BJ (cell line): ENCODE results near the gene CLTRN. TPM values are rescaled to one million over a fixed set of nuclear protein-coding genes. Genes with fewer than 3 reads are reported as not detected.

Experiments used
- CTCF ChIA-PET: fragments of 350-600 bp; formaldehyde crosslinking; extraction: SDS; loops from one replicate; lab custom pipeline; 2021; ENCODE audit warnings: antibody characterized with exemption, inconsistent platforms; lab: Yijun Ruan, JAX
- POLR2A ChIA-PET: fragments of 300-600 bp; sonication (Branson Sonifier 250); formaldehyde crosslinking; extraction: SDS; loops from one replicate; lab custom pipeline; 2021; ENCODE audit warnings: antibody characterized with exemption; lab: Charles Lee
- DNase-seq: peaks from one replicate; pipeline ENCODE4 v3.0.0-alpha.2; 2011; ENCODE audit warnings: low read depth
- H3K27me3 ChIP-seq: 2 replicates; pipeline ENCODE4 v1.6.0; 2011; ENCODE audit warnings: low read length; ENCODE audit not compliant: control insufficient read depth, insufficient read depth
- H3K36me3 ChIP-seq: 2 replicates; pipeline ENCODE4 v1.5.1; 2011; ENCODE audit warnings: low read length; ENCODE audit not compliant: control insufficient read depth, insufficient read depth
- H3K4me3 ChIP-seq: 2 replicates; pipeline ENCODE4 v1.5.1; 2011; ENCODE audit warnings: low read depth, mild to moderate bottlenecking, control low read depth, low read length
- polyA plus RNA-seq: library from polyadenylated mRNA; depleted of rRNA; stranded (reverse); fragments of >200 nt; gene quantifications from 2 replicates; pipeline ENCODE4 v1.2.3, GENCODE V29; 2011
- TF ChIP-seq, protein P1 (sequence below): IDR thresholded peaks from 2 replicates; pipeline ENCODE4 v1.5.1; 2011; ENCODE audit warnings: low read depth, mild to moderate bottlenecking, control low read depth, inconsistent platforms, low read length, moderate library complexity; ENCODE audit not compliant: insufficient read depth

CLTRN gene
- polyA plus RNA-seq, 1 experiment, result 0.15 TPM

DNA sequence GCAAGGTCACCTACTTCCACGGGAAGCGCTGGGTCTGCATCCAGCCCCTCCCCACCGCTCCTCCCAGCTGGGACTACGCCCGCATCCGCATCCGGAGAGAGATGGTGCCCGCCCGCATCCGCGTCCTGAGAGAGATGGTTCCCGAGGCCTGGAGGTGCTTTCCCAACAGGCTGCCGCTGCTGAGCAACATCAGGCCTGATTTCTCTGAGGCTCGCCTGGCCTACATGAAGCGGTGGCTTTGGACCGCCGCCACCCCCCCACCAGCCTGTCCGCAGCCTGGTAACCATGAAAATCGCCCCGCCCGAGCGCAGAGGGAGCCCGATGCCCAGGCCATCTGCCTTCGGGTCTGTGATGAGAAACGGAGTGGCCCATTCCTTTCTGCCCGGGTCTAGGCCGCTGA, 18.1 kb downstream of the CLTRN start:
- DNase-seq, result no peak
- Histone ChIP-seq H3K36me3 (no peaks in the 10 kb centered on the region), H3K27me3 (no peaks in the 10 kb centered on the region), H3K4me3 (no peak overlapping the region)
- TF ChIP-seq, protein P1, sequence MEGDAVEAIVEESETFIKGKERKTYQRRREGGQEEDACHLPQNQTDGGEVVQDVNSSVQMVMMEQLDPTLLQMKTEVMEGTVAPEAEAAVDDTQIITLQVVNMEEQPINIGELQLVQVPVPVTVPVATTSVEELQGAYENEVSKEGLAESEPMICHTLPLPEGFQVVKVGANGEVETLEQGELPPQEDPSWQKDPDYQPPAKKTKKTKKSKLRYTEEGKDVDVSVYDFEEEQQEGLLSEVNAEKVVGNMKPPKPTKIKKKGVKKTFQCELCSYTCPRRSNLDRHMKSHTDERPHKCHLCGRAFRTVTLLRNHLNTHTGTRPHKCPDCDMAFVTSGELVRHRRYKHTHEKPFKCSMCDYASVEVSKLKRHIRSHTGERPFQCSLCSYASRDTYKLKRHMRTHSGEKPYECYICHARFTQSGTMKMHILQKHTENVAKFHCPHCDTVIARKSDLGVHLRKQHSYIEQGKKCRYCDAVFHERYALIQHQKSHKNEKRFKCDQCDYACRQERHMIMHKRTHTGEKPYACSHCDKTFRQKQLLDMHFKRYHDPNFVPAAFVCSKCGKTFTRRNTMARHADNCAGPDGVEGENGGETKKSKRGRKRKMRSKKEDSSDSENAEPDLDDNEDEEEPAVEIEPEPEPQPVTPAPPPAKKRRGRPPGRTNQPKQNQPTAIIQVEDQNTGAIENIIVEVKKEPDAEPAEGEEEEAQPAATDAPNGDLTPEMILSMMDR, result no peak
- ChIA-PET CTCF (no interaction called here), POLR2A (no interaction called here)

DNA sequence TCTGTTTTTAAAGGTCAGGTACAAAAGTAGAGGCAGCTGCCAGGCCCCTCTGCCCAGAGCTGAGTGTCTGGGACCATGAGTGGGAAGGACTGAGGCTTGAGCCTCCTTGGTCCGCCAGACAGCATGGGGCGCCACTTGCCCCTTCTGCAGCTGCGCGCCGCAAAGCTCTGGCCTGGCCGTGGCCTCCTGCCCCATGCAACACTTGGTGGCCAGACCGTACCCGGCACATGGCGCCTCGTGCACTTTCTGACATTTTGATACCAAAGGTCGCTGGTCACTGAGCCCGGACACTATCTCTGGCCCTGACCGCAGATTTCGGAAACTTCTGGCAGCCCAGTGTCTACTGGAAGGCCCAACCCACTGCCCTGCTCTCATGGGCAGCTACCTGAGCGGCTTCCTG, 18.6 kb downstream of the CLTRN start:
- Histone ChIP-seq H3K27me3 (no peaks in the 10 kb centered on the region), H3K4me3 (no peak overlapping the region), H3K36me3 (no peaks in the 10 kb centered on the region)
- ChIA-PET CTCF (no interaction called here), POLR2A (no interaction called here)
- TF ChIP-seq, protein P1, result no peak
- no peak for DNase-seq

DNA sequence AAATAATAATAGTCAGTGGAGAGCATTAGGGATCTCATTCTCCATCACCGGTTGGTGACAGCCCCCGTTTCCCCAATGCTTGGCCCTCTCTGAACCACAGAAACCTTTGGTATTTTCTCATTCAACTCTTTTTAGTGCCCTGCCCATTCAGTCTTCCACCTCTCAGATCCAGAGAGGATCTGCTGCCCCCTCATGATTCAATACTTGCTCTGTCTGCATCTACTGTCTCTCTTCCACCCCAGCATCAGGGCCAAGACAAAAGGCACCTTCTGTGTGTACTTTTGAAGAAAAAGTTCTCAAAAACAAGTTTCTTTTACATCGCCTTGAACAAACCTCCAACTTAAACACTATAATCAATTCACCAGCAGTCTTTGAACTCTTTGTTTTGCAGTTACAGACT, 19.3 kb downstream of the CLTRN start:
- no peak for DNase-seq
- TF ChIP-seq, protein P1, result no peak
- ChIA-PET POLR2A (no interaction called here), CTCF (no interaction called here)
- Histone ChIP-seq H3K36me3 (no peaks in the 10 kb centered on the region), H3K27me3 (no peaks in the 10 kb centered on the region), H3K4me3 (no peak overlapping the region)

DNA sequence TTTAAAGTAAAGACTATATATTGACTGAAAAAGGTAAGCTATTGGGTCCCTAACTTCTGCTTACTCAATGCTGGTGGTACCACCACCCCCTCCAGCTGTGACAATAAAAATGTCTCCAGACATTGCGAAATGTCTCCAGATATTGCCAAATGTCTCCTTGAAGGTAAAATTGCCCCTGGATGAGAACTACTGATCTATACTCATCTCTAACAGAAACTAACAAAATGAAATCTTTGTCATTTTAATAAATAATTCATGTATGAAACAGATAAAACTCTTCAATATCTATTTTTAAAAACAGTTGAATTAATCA, 20.1 kb downstream of the CLTRN start:
- Histone ChIP-seq H3K4me3 (no peak overlapping the region), H3K27me3 (no peaks in the 10 kb centered on the region), H3K36me3 (no peaks in the 10 kb centered on the region)
- ChIA-PET POLR2A (no interaction called here), CTCF (no interaction called here)
- TF ChIP-seq, protein P1, result no peak
- DNase-seq, result no peak

DNA sequence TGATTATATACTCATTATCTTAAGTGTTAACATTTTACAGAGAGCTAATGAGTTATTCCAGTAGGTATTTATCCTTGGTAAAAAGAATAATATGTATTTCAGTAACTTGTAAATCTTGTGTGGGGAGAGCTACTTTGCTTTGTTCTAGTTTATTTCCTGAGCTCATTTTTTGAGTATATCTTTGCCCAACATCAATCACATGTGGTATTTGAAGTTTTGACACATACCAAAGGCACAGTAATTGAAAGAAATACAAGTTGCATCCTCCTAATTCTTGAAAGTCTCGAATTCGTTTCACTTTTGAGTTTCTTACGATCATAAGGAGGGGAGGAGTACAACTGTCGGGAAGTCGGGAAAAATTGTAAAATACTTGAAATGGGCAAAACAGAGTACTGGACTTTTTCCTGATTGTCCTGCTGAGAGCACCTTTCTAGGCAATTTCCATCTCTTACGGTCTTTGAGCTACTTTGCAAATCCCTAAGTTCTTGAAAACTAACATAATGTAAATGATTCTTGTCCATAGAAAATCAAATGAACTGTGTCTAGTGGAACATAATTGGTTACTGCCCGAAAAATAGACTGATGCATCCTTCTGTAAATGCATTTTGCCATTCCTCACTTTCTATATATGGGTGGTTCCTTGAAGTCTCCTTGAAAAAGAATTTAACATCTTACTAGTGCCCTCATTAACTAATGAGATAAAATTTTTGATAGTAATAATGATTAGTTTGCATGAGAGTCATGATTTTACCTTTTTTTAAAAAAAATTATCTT, 20.6 kb downstream of the CLTRN start:
- ChIA-PET CTCF (no interaction called here), POLR2A (no interaction called here)
- DNase-seq, result no peak
- Histone ChIP-seq H3K4me3 (no peak overlapping the region), H3K27me3 (no peaks in the 10 kb centered on the region), H3K36me3 (no peaks in the 10 kb centered on the region)
- TF ChIP-seq, protein P1, result no peak
